ENCODE measurements around the gene CDH4.
"Not testable (repeated sequence)": the region's sequence is repeated elsewhere in the genome, so short reads cannot be mapped to it uniquely, and the experiment has no call there.

Gene CDH4

GRCh38 chr20:61442718-61443117 lies 190.7 kb downstream of the CDH4 start:
- FAIRE-seq: no peak

DNA sequence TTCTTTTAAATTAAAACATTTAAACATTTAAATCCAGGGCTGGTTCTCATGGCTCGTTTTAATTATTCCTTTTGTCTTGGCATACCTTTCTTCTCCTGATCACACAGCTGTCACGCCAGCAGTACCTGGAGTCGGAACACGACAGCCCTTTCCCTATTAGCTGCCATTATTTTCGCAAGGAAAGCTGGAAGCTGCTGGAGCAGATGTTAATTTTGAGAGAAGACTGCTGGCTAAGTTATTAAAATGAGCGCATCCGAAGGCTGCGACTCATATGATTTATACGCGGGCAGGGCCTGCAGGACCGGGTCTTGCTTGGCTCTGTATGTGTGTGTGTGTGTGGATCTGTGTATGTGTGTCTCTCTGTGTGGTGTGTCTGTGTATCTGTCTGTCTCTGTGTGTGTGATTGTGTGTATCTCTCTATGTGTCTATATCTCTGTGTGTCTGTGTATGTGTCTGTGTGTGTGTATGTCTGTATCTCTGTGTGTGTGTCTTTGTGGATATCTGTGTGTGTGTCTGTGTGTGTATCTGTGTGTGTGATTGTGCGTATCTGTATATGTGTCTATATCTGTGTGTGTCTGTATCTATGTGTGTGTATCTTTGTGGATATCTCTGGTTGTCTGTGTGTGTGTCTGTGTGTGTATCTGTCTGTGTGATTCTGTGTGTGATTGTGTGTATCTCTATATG lies 191.5 kb downstream of the CDH4 start:
- FAIRE-seq: no peak

DNA sequence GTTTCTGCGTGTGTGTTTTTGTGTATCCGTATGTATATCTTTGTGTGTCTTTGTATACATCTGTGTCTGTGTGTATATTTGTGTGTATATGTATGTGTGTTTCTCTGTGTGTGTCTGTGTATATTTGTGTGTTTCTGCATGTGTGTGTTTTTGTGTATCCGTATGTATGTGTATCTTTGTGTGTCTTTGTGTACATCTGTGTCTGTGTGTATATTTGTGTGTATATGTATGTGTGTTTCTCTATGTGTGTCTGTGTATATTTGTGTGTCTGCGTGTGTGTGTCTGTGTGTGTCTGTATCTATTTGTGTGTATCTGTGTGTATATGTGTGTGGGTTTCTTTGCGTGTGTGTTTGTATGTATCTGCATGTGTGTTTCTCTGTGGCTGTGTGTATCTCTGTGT lies 192.6 kb downstream of the CDH4 start:
- no peak for FAIRE-seq

DNA sequence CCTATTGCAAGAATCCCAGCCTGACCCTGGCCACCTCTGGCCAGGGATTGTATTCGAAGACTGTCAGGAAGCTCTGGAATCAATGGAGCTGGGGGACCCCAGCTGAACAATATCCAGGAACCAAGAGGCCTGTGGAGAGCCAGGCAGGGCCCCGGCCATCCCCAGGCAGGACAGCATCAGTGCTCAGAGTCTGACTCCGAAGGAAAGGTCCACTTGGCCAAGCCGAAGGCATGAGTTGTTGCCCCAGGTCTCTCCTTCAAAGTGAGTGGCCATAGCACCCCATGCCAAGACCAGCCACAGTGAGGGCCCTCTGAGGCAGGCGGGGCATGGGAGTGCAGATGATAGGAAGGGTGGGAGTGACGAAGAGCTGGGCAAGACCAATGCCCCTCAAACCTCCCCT lies 193.1 kb downstream of the CDH4 start:
- FAIRE-seq: no peak

- FAIRE-seq: no peak
Measured at GRCh38 chr20:61445741-61446140, 193.7 kb downstream of the CDH4 start.

DNA sequence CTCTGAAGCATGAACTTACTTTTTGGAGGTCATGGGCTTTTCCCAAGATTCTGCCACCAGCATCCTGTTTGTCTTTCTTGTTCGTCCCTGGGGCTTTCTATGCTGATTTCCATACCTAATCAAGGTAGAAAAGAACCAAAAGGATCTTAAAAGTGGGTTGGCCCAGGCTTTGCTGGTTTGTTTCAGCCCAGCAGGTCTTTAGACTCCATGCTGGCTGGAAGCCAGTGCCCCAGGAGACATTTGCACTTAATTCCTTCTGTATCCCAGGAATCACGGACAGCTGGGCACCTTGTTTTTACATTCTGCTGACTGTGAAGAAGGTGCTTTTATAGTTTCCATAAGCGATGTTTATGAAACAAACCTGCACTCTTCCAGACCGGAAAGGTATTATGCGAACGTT lies 195.9 kb downstream of the CDH4 start:
- FAIRE-seq: no peak

DNA sequence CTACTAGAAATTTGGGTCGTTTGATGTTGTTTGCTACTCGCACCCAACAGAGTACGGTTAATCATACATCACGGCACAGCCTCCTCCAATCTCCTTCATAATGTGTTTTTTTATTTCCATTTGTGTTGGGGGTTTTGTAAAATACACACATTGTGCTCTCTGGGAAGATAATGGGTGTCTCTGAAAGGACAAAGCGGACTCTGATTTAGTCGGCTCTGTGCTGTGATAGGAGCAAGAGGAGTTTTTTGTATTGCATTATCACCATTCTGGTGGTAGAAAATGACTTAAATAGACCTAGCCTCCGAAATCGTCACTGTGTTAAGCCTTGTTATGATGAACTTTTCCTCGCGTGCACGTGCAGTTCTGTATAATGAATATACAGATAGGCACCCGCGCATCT lies 196.3 kb downstream of the CDH4 start:
- FAIRE-seq: no peak

- no peak for FAIRE-seq
Measured at GRCh38 chr20:61449057-61449609, 197.1 kb downstream of the CDH4 start.

DNA sequence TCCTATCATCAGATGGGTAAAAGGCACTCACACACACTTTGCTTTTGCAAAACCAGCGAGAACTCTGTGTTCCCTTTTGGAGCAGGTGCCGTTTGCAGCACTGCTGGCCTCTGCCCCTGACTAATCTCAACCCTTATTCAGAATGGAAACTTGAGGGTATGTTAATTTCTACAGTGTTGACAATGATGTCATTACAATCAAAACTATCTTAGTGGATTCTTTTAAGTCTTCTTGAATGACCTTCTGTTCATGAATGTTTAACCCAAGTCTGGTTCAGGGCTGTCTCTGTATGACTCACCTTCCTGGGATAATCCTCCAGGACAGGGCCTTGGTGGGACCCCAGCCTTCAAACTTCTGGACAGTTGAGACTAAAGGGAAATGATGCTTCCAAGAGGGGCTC lies 197.9 kb downstream of the CDH4 start:
- no peak for FAIRE-seq

DNA sequence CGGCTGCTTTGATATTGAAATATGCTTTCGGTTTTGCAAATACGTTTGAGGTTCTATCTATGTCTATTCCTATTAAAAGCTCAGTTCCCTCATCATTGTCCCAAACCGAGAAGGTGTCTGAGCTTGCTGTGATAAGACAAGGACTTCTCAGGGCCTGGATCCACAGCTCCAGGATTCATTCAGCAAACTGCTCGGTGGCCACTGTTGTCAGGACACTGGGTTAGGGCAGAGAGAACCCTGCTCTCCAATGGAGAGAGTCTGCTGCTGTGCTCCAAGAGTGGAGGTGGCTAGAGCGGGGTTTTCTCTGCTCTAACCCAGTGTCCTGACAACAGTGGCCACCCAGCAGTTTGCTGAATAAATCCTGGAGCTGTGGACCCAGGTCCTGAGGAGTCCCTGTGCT lies 198.5 kb downstream of the CDH4 start:
- FAIRE-seq: no peak

GRCh38 chr20:61451009-61451408 lies 198.9 kb downstream of the CDH4 start:
- no peak for FAIRE-seq

- no peak for FAIRE-seq
Measured at GRCh38 chr20:61451953-61452352, 199.9 kb downstream of the CDH4 start.

GRCh38 chr20:61453219-61453618 lies 201.2 kb downstream of the CDH4 start:
- FAIRE-seq: no peak

- FAIRE-seq: not testable (repeated sequence)
Measured at GRCh38 chr20:61453623-61454022, 201.6 kb downstream of the CDH4 start.

DNA sequence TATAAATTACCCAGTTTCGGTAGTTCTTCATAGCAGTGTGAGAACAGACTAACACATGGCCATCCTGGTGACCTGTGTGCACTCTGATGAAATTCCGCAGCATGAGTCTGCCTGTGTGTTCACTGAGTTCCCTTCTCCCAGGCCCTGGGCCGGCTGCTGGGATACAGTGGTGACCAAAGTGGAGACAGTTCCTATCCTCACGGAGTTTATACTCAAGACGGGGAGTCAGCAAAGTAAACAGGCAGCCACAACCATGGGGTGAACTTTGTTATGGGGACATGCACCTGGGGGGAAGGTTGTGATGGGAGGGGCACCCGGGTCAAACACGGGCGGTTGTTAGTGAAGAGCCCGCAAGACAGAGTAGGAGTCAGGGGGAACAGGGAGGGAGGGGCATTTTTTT lies 202.0 kb downstream of the CDH4 start:
- no peak for FAIRE-seq

DNA sequence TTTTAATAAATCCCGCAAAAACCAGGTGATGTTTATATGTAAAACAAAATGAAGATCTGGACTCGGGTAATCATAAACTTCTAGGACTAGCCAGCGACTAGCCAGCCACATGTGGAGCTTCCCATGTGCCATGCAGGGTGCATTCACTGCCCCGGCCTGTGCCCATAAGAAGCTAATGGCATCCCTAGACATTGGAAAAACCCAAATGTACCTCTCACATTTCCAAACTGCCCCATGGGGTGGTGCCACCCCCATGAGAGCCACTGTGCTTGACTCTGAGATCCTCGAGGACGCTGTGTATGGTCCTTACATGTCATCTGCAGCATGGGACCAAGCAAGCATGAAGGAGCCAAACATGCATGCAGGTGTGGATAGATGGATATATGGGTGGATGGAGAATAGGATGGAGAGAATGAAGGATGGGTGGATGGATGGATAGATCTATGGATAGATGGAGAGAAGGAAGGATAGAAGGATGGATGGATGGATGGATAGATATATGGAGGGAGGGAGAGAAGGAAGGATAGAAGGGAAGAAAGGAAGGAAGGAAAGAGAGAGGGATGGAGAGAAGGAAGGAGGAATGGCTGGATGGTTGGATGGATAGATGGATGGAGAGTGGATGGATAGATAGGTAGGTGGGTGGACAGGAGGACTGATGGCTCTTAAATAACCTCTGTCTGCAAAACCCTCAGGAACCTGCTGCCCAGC lies 203.6 kb downstream of the CDH4 start:
- FAIRE-seq: no peak

DNA sequence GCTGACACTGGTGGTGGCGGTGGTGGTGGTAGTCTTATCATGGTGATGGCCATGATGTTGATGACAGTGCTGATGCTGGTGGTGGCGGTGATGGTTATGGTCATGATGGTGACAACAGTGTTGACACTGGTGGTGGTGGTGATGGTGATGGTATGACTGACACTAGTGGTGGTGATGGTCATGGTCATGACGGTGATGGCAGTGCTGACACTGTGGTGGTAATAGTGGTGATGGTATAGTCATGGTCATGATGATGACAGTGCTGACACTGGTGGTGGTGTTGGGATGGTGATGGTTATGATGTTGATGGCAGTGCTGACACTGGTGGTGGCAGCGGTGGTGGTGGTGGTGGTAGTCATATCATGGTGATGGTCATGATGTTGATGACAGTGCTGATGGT lies 205.7 kb downstream of the CDH4 start:
- no peak for FAIRE-seq

DNA sequence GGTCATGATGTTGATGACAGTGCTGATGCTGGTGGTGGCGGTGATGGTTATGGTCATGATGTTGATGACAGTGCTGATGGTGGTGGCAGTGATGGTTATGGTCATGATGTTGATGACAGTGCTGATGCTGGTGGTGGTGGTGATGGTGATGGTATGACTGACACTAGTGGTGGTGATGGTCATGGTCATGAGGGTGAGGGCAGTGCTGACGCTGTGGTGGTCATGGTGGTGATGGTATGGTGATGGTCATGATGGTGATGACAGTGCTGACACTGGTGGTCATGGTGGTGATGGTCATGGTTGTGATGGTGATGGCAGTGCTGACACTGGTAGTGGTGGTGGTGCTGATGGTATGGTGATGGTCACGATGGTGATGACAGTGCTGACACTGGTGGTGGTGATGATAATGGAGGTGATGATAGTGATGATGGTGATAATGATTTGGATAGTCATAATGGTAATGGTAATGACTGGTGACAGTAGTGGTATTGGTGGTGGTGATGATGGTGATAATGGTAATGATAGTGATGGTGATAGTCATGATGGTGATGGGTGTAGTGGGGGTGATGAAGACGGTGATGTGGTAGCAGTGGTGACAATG lies 206.2 kb downstream of the CDH4 start:
- FAIRE-seq: no peak

GRCh38 chr20:61459266-61459665 lies 207.2 kb downstream of the CDH4 start:
- FAIRE-seq: no peak

DNA sequence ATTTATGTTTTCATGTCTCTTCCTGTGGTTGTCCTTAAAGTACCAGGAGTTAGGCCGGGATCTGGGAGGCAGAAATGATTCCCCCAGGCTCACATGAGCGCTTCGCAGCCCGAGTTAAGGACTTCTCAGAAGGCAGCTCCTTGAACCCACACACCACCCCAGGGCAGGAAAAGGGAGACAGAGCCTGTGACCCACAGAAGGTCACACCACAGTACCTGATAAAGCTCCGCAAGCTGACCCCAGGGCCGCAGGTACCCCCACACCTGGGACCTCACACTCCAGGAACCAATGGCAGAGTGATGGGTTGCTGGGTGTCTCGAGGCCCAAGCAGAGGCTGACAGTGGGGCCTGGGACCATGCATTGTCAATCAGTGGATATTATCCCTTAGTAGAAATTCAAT lies 207.6 kb downstream of the CDH4 start:
- FAIRE-seq: no peak

GRCh38 chr20:61460261-61461052 lies 208.4 kb downstream of the CDH4 start:
- FAIRE-seq: no peak

GRCh38 chr20:61461461-61461860 lies 209.4 kb downstream of the CDH4 start:
- no peak for FAIRE-seq

All from A204.1 (cell line).